Erythroblast (primary cell): ENCODE data around the gene PRORP.
"Not testable (repeated sequence)": the region's sequence is repeated elsewhere in the genome, so short reads cannot be mapped to it uniquely, and the experiment has no call there.

Source experiments
- DNase-seq, 2 experiments: peaks; one replicate each; lab custom pipeline; 2025; lab: John Stamatoyannopoulos, UW
- GATA1 ChIP-seq: IDR thresholded peaks from 2 replicates; pipeline ENCODE4 v1.6.1; 2011; ENCODE audit warnings: low read depth, mild to moderate bottlenecking, control low read depth, low read length, moderate library complexity
- POLR2A ChIP-seq: IDR thresholded peaks from 2 replicates; pipeline ENCODE4 v1.6.1; 2011; ENCODE audit warnings: mild to moderate bottlenecking, low read length

Gene PRORP

DNA sequence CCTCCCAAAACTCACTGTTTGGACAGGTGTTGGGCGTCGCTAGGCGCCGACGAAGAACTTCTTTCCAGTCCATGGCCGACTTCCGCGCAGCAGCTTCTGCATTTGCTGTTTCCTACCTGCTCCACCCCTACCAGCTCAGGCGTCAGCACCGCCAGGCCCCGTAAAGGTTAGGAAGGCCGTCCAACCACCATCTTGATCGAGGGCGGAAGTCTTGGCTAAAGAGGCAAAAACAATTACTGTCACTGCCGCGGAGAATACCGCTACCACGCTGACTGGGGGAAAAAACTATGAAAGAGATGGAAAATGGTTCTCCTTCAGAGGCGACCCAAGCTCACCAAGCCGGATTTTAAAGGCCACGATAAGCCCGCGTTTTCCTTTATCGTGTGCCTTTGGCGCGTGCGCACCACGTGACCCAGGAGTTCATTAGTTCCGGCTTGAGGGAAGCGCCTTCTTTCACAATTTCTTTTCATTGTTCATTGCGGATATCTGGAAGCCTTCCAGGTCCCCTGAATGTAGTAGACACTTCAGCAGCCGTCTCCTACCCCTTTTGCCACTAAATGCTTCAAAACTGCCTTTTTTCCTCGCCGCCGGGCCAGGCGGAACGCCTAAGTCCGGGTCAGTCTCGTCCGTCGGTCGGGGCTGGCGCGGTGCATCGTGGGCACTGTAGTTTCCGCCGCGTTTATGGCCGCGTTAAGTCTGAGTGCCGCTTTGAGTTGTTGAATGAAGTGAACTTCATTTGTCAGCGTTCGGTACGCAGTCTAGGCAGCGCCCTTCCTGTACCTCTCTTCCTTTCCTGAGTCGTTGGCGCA lies at the start of gene PRORP, which contains the start of gene PPP2R3C:
PRORP (plus strand) TSS at position 666 of the 809 bp plus-strand sequence. CDS start 694 bp downstream, outside the sequence.
PPP2R3C (minus strand) TSS at position 104 of the 809 bp plus-strand sequence; CDS start at position 73, 31 bp downstream.
- TF ChIP-seq GATA1: no peak
- peak; percentile 79 for TF ChIP-seq POLR2A
- peak; percentile 93 to 95 for DNase-seq

DNA sequence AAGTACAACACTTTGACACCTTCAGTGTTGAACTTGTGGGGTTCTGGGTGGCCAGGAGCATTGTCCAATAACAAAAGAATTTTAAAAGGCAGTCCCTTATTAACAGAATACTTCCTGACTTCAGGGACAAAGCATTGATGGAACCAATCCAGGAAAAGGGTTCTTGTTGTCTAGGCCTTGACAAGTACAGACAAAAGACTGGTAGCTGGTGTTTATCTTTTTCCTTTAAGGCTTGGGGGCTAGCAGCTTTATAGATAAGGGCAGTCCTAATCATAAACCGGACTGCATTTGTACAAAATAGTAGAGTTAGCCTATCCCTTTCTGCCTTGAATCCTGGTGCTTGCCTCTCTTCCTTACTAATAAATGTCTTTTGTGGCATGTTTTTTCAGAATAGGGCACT lies 48.9 kb upstream of the PRORP start:
- DNase-seq: peak; percentile 8 to 55
- TF ChIP-seq POLR2A (no peak), GATA1 (no peak)

- no peak for TF ChIP-seq GATA1
- no peak for TF ChIP-seq POLR2A
- no peak for DNase-seq
Observed at GRCh38 chr14:35078082-35078481, 44.3 kb upstream of the PRORP start.

DNA sequence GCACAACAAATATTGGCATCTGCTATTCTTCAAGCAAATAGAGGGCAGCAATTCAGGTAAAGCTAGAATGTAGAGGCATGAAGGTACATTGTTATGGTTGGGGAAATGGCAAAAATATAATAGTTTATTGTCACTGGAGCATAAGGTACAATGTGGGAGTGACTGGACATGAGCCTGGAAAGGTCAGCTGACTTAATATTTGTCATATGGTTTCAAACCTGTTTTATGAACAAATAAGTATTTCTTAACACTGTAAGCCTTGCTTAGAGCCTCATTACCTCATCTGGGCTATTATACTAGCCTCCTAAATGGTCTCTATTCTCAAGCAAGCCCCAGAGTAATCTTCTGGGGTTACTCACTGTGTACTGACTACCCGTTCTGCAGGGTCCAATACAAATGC lies 42.6 kb upstream of the PRORP start:
- TF ChIP-seq GATA1 (no peak), POLR2A (no peak)
- no peak for DNase-seq

DNA sequence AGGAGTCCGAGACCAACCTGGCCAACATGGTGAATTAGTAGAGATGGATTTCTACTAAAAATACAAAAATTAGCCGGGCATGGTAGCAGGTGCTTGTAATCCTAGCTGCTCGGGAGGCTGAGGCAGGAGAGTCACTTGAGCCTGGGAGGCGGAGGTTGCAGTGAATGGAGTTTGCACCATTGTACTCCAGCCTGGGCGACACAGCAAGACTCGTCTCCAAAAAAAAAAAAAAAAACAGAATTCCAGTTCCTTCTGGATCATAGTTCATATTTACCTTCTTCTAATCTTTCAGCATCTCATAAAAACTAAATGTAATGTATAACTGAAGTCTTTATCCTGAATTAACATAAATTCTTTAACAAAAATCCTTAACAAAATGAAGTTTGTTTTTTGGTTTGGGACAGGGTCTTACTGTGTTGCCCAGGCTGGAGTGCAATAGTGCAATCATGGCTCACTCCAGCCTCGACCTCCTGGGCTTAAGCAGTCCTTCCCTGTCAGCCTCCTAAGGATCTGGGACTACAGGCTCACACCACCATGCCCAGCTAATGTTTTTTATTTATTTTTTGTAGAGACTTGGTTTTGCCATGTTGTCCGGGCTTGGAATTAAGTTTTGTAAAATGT lies 38.7 kb upstream of the PRORP start:
- TF ChIP-seq POLR2A (no peak), GATA1 (no peak)
- DNase-seq: no peak

- TF ChIP-seq POLR2A: no peak
- TF ChIP-seq GATA1: no peak
- no peak for DNase-seq
Observed at GRCh38 chr14:35085441-35085840, 36.9 kb upstream of the PRORP start.

- no peak for DNase-seq
- TF ChIP-seq POLR2A (no peak), GATA1 (no peak)
Observed at GRCh38 chr14:35088514-35088913, 33.8 kb upstream of the PRORP start.

GRCh38 chr14:35094645-35095044 lies 27.7 kb upstream of the PRORP start:
- not testable (repeated sequence) for DNase-seq

DNA sequence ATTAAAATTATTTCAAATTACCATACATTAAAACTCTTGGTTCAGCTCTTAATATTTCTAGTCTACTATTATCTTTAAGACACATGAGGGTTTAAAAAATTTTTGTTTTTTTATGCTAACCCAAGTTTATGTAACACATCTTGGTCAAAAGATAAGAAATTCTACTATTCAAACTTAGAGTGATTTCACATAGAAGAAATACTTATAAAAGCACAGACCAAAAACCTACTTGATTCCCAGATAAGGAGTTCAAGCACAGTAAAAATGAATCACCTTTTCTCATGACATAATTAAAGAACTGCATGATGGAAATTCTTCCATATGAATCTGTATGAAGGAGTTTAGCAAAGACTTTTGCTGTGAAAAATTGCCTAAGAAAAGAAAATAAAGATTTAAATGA lies 14.5 kb upstream of the PRORP start:
- no peak for TF ChIP-seq POLR2A
- DNase-seq: no peak

DNA sequence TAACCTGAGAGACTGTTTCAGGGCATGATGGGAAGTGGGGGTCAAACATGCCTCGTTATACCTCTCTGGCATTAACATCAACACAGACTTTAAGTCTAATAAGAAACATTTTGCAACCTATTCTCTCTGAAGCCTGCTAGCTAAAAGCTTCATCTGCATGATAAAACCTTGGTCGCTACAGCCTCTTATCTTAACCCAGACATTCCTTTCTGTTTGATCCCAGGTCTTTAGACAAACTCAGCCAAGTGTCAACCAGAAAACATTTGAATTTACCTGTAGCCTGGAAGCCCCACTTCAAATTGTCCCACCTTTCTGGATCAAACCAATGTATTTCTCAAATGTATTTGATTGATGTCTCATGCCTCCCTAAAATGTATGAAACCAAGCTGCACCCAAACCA lies 9.7 kb upstream of the PRORP start:
- DNase-seq: no peak
- TF ChIP-seq POLR2A: no peak
- TF ChIP-seq GATA1: no peak

GRCh38 chr14:35113308-35113950 lies 8.9 kb upstream of the PRORP start:
- TF ChIP-seq GATA1 (no peak), POLR2A (no peak)
- DNase-seq: no peak

- TF ChIP-seq POLR2A (no peak), GATA1 (no peak)
- no peak for DNase-seq
Observed at GRCh38 chr14:35114036-35114435, 8.3 kb upstream of the PRORP start.

DNA sequence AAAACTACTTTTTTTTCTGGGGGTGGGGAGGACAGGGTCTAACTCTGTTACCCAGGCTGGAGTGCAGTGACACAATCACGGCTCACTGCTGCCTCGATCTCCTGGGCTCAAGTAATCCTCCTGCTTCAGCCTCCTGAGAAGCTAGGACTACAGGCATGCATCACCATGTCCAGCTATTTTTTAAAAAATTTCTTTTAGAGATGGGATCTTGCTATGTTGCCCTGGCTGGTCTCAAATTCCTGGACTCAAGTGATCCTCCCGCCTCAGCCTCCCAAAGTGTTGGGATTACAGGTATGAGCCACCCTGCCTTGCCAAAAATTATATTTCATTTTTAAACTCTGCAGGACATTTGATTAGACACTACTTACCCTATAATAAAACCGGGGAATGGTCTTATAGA lies 6.1 kb upstream of the PRORP start:
- no peak for TF ChIP-seq POLR2A
- no peak for TF ChIP-seq GATA1
- no peak for DNase-seq

- no peak for DNase-seq
- TF ChIP-seq GATA1 (no peak), POLR2A (no peak)
Observed at GRCh38 chr14:35117112-35117511, 5.2 kb upstream of the PRORP start.

- TF ChIP-seq POLR2A (no peak), GATA1 (no peak)
- DNase-seq: peak; percentile 52 to 58
Observed at GRCh38 chr14:35121026-35121886, 1.1 kb upstream of the PRORP start.
